Spinal cord (tissue), 10 donors: ENCODE data around the gene FOXRED2. TPM values are rescaled to one million over a fixed set of nuclear protein-coding genes. Genes with fewer than 3 reads are reported as not detected.
A peak's percentile ranks its signal among the peaks of the same experiment; 100 is the strongest.
"Not testable (repeated sequence)": the region's sequence is repeated elsewhere in the genome, so short reads cannot be mapped to it uniquely, and the experiment has no call there.

Source experiments
- DNase-seq, 6 donors: peaks; one replicate each; pipeline versions ENCODE4 v3.0.0 to v3.0.0-alpha.2; 2013 to 2015; ENCODE audit warnings: low spot score in 6 of 6, low read depth in 4 of 6
- H3K27ac ChIP-seq: one replicate; pipeline ENCODE4 v1.5.1; 2013; ENCODE audit warnings: low read depth, low read length, control low read depth
- H3K27me3 ChIP-seq: one replicate; pipeline ENCODE4 v1.6.1; 2013; ENCODE audit warnings: low read length; ENCODE audit not compliant: control insufficient read depth, insufficient read depth
- H3K36me3 ChIP-seq: one replicate; pipeline ENCODE4 v1.6.1; 2013; ENCODE audit warnings: low read length; ENCODE audit not compliant: control insufficient read depth, insufficient read depth
- H3K4me1 ChIP-seq: one replicate; pipeline ENCODE4 v1.6.1; 2013; ENCODE audit warnings: low read length; ENCODE audit not compliant: control insufficient read depth, insufficient read depth
- H3K4me3 ChIP-seq: one replicate; pipeline ENCODE4 v1.5.1; 2013; ENCODE audit warnings: low read depth, low read length, control low read depth
- H3K9me3 ChIP-seq: one replicate; pipeline ENCODE4 v1.6.1; 2013; ENCODE audit warnings: low read length; ENCODE audit not compliant: control insufficient read depth, insufficient read depth
- WGBS: methylation state at CpG from one replicate; pipeline ENCODE4 v1.1.5; 2013; ENCODE audit warnings: missing lambda C conversion rate; ENCODE audit not compliant: insufficient coverage; 5-methylcytosine and 5-hydroxymethylcytosine counted together
- polyA plus RNA-seq, 2 donors: library from polyadenylated mRNA; unstranded; fragments of 120-200 nt; gene quantifications; one replicate each; pipeline ENCODE4 v1.2.1, GENCODE V29; 2013; ENCODE audit not compliant: insufficient read length in 2 of 2
- total RNA-seq, 2 donors: library from RNA; depleted of rRNA in 1 of 2; stranded (reverse); fragments of 120-200 nt in 1 of 2; fragments of >200 nt in 1 of 2; gene quantifications; one replicate each; pipeline versions ENCODE4 v1.2.3 to v1.2.4, GENCODE V29; 2013 to 2014
- donor health status: healthy.

Gene FOXRED2
- total and polyA plus RNA-seq, 4 donors = 13.0 to 39.9 (median 26.9) TPM

- Histone ChIP-seq H3K9me3 (no peaks in the 10 kb centered on the region), H3K27ac (no peak overlapping the region), H3K4me3 (no peak overlapping the region), H3K4me1 (no peaks in the 10 kb centered on the region), H3K27me3 (no peaks in the 10 kb centered on the region), H3K36me3 (peaks cover 67% of the 10 kb centered on the region)
- 97% methylated on average over 4 of the region's 6 CpGs for WGBS
- no peak for DNase-seq
Measured at GRCh38 chr22:36522662-36523061, 15.8 kb upstream of the FOXRED2 start.

- Histone ChIP-seq H3K4me1 (no peaks in the 10 kb centered on the region), H3K27ac (no peak overlapping the region), H3K36me3 (peaks cover 80% of the 10 kb centered on the region), H3K4me3 (no peak overlapping the region), H3K9me3 (no peaks in the 10 kb centered on the region), H3K27me3 (no peaks in the 10 kb centered on the region)
- DNase-seq = no peak
- whole genome bisulfite sequencing = no CpG with 5 or more reads among the region's 3 CpGs
Measured at GRCh38 chr22:36520423-36520822, 13.6 kb upstream of the FOXRED2 start.

GRCh38 chr22:36519906-36520305 is 13.1 kb upstream of the FOXRED2 start:
- H3K9me3 ChIP-seq, H3K27me3 ChIP-seq, H3K27ac ChIP-seq, DNase-seq, H3K4me1 ChIP-seq, H3K4me3 ChIP-seq: not testable (repeated sequence)
- H3K36me3 ChIP-seq = peaks cover 82% of the 10 kb centered on the region
- no CpG with 5 or more reads among the region's 2 CpGs for WGBS

- DNase-seq = no peak
- no peaks in the 10 kb centered on the region for H3K4me1 ChIP-seq
- no peak overlapping the region for H3K27ac ChIP-seq
- no peaks in the 10 kb centered on the region for H3K9me3 ChIP-seq
- H3K27me3 ChIP-seq = no peaks in the 10 kb centered on the region
- H3K36me3 ChIP-seq = peaks cover 93% of the 10 kb centered on the region
- H3K4me3 ChIP-seq = no peak overlapping the region
- 85% methylated on average over 1 of the region's 1 CpG for WGBS
Measured at GRCh38 chr22:36514766-36515165, 7.9 kb upstream of the FOXRED2 start.

GRCh38 chr22:36512991-36513390 is 6.2 kb upstream of the FOXRED2 start:
- Histone ChIP-seq H3K4me1 (no peaks in the 10 kb centered on the region), H3K27me3 (no peaks in the 10 kb centered on the region), H3K9me3 (no peaks in the 10 kb centered on the region), H3K27ac (no peak overlapping the region), H3K4me3 (no peak overlapping the region), H3K36me3 (peaks cover 76% of the 10 kb centered on the region)
- WGBS = 67% methylated on average over 1 of the region's 4 CpGs
- no peak for DNase-seq

- no peak overlapping the region for H3K4me3 ChIP-seq
- 96% methylated on average over 8 of the region's 8 CpGs for WGBS
- no peak overlapping the region for H3K27ac ChIP-seq
- no peak for DNase-seq
- no peaks in the 10 kb centered on the region for H3K9me3 ChIP-seq
- H3K27me3 ChIP-seq = no peaks in the 10 kb centered on the region
- peaks cover 69% of the 10 kb centered on the region for H3K36me3 ChIP-seq
- peaks cover 5% of the 10 kb centered on the region for H3K4me1 ChIP-seq
Measured at GRCh38 chr22:36512333-36512732, 5.5 kb upstream of the FOXRED2 start.

- Histone ChIP-seq H3K9me3 (no peaks in the 10 kb centered on the region), H3K36me3 (peaks cover 60% of the 10 kb centered on the region), H3K4me3 (no peak overlapping the region), H3K27me3 (no peaks in the 10 kb centered on the region), H3K27ac (no peak overlapping the region), H3K4me1 (peaks cover 13% of the 10 kb centered on the region)
- DNase-seq = peak in 3 of 6 donors; percentile 38 to 81 (median 75)
- WGBS = 66% methylated on average over 16 of the region's 17 CpGs
Measured at GRCh38 chr22:36510966-36511881, 4.4 kb upstream of the FOXRED2 start.

- DNase-seq = no peak
- Histone ChIP-seq H3K27ac (no peak overlapping the region), H3K9me3 (no peaks in the 10 kb centered on the region), H3K36me3 (peaks cover 59% of the 10 kb centered on the region), H3K4me3 (no peak overlapping the region), H3K27me3 (no peaks in the 10 kb centered on the region), H3K4me1 (peaks cover 21% of the 10 kb centered on the region)
- 83% methylated on average over 2 of the region's 3 CpGs for WGBS
Measured at GRCh38 chr22:36510384-36510783, 3.5 kb upstream of the FOXRED2 start.

- H3K27ac ChIP-seq = peak overlapping the region; percentile 31
- no peaks in the 10 kb centered on the region for H3K9me3 ChIP-seq
- DNase-seq = no peak
- peaks cover 26% of the 10 kb centered on the region for H3K4me1 ChIP-seq
- peak overlapping the region; percentile 37 for H3K4me3 ChIP-seq
- peaks cover 43% of the 10 kb centered on the region for H3K36me3 ChIP-seq
- no peaks in the 10 kb centered on the region for H3K27me3 ChIP-seq
- WGBS = 83% methylated on average over 4 of the region's 6 CpGs
Measured at GRCh38 chr22:36507518-36508010, 724 bp upstream of the FOXRED2 start.
